Suprapubic skin (tissue), 3 donors: ENCODE measurements around the gene RGS17.
A peak's percentile ranks its signal among the peaks of the same experiment; 100 is the strongest.

Source experiments
- CTCF ChIP-seq, 2 donors: fragments of 200-600 bp in 1 of 2; fragments of 450-650 bp in 1 of 2; sonication (generic) in 1 of 2; IDR thresholded peaks; one replicate each; pipeline ENCODE4 v1.5.1; 2016 to 2019; ENCODE audit warnings: antibody characterized with exemption in 2 of 2, mild to moderate bottlenecking in 1 of 2, moderate library complexity in 1 of 2
- POLR2AphosphoS5 ChIP-seq, 3 donors: sonication (generic); formaldehyde crosslinking; IDR thresholded peaks; one replicate each; pipeline ENCODE4 v1.6.1; 2017; ENCODE audit warnings: antibody characterized with exemption in 3 of 3

GRCh38 chr6:153002613-153003365, 128.3 kb downstream of the RGS17 start, which contains the start of gene MTRF1L:
- TF ChIP-seq CTCF (IDR thresholded peaks at IDR 0.05) (no peak), POLR2AphosphoS5 (IDR thresholded peaks at IDR 0.05) (peak; percentile 6 to 57 (median 27))
